Adrenal gland (tissue), 5 donors: ENCODE results near the gene CDKN2A.

Source experiments
- CTCF ChIP-seq, 6 experiments: fragments of 450-650 bp in 4 of 6; fragments of 200-600 bp in 2 of 6; sonication (generic) in 1 of 6; IDR thresholded peaks; 1 replicate in 5 of 6; 2 replicates in 1 of 6; pipeline versions ENCODE4 v1.5.1 to v1.8.0; 2016 to 2021; ENCODE audit warnings: antibody characterized with exemption in 6 of 6, mild to moderate bottlenecking in 2 of 6, moderate library complexity in 1 of 6
- POLR2A ChIP-seq, 2 donors: fragments of 450-650 bp; IDR thresholded peaks; one replicate each; pipeline ENCODE4 v1.6.1; 2017; ENCODE audit warnings: antibody characterized with exemption in 2 of 2, mild to moderate bottlenecking in 2 of 2, moderate library complexity in 1 of 2
- donor health status: DM: no; HTN: no; CAD: no.

GRCh38 chr9:21982861-21983560 lies 11.2 kb downstream of the CDKN2A start:
- TF ChIP-seq CTCF (IDR thresholded peaks at IDR 0.05) (no peak), POLR2A (IDR thresholded peaks at IDR 0.05) (no peak)
